NCI-H1092 (cell line): Measurements from ENCODE around the gene MTHFD1L.
"Not testable (repeated sequence)": the region's sequence is repeated elsewhere in the genome, so short reads cannot be mapped to it uniquely, and the experiment has no call there.

ENCODE experiments used
- DNase-seq: peaks from one replicate; lab custom pipeline; 2025; lab: John Stamatoyannopoulos, UW

MTHFD1L gene

DNA sequence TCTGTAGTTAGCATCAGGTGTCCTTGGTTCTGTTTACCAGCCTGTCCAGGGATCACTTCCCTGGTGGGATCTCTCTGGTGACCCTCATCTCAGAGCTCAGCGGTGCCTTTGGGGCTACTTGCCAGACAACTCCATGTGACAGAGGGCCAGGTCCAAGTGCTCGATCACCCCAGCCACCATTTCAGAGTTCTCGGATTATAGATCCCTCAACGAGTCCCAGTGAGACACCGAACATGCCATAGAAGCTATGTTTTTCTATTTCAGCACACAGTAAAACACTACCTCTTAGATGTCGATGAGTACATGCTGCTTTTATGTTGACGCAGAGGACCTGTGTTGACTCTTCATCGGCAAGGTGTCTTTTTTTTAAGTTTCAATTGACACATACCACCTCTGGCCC lies 204.1 kb downstream of the MTHFD1L start:
- no peak for DNase-seq

DNA sequence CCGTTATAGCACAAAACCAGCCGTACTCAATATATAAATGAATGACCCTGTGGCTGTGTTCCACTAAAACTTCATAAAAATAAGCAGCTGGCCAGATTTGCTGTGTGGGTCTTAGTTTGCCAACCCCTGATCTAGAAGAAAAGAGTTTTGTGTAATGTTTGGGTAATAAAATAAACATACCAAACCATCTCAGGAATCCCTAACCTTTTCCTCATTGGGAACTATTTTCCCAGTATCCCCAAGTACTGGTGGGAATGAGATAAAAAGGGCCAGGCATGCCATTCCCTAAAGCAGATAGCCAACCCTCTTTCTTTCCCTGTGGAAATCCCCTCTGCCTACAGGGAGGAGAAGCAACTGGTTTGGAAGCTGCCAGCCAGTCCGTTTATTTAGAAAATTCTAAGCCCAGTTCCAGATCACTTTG lies 205.1 kb downstream of the MTHFD1L start:
- no peak for DNase-seq

DNA sequence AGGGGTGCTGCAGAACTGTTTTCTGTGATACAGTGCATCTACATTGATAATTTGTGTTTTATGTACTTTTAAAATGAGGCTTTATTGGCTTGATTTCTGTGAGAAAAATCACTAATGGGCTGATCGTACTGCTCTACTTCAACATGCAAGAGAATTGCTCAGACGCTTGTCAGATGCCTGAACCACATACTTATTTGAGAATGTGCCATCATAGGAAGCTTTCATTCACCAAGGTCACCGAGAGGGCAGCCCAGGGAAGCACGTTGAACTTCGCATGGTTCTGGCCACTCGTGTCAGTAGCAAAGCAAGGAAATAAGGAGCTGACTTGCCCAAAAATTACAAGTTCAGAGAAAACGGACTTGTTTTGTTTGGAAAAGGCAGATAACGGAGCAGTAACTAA lies 205.8 kb downstream of the MTHFD1L start:
- DNase-seq, result no peak

DNA sequence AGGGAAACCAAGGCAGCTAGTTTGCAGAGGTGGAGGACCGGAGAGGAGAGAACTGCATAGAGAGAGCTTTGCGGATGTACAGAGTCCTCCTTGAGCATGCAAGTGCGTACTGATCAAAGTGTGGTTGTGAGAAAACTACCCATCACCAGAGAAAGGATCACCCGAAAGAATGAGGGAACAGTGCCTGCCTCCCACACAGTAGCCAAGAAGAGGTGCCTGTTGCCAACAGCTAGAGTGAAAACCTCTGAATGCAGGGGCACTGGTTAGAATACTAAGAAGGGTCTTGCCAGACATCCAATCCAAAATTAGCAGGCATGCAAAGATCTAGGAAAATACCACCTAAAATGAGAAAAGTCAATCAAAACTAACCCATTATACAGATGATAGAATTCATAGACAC lies 207.6 kb downstream of the MTHFD1L start:
- no peak for DNase-seq

DNA sequence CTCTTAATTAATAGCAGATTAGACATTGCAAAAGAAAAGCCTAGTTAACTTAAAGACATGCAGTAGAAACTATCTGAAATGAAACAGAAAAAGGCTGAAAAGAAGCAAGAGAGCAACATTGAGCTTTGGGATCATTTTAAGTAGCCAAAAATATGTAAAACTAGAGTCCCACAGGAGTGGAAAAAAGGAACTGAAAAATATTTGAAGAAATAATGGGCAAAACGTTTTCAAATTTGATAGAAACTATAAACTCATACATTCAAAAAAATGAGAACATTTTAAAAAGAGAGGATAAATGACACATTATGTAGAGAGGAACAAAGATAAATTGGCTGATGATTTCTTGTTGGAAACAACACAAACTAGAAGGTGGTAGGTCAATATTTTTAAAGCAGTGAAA lies 208.2 kb downstream of the MTHFD1L start:
- DNase-seq, result no peak

DNA sequence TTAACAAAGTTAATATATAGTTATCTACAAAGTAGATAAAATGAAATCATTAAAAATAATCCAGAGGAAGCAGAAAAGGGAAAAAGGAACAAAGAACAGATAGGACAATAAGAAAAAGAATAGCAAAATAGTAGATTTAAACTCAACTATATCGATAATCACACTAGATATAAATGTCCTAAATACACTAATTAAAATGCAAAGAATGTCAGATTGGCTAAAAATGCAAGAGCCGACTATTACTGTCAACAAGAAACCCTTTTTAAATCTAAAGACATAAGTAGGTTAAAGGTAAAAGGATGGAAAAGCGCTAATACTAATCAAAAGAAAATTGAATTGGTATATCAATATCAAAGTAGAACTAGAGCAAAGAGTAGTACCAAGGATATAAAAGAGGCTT lies 209.5 kb downstream of the MTHFD1L start:
- DNase-seq, result no peak

DNA sequence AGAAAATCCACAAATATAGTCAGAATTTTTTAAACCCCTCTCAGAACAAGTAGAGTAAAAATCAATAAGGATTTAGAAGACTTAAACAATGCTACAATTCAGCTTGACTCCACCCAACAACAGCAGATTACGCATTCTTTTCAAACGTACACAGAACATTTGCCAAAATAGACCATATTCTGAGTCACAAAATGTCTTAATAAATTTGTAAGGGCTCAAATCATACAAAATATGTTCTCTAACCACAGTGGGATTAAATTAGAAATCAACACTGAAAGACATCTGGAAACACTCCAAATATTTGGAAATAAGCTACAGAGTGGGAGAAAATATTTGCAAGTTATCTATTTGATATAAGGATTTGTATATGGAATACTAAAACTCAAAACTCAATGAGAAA lies 210.0 kb downstream of the MTHFD1L start:
- DNase-seq, result no peak

DNA sequence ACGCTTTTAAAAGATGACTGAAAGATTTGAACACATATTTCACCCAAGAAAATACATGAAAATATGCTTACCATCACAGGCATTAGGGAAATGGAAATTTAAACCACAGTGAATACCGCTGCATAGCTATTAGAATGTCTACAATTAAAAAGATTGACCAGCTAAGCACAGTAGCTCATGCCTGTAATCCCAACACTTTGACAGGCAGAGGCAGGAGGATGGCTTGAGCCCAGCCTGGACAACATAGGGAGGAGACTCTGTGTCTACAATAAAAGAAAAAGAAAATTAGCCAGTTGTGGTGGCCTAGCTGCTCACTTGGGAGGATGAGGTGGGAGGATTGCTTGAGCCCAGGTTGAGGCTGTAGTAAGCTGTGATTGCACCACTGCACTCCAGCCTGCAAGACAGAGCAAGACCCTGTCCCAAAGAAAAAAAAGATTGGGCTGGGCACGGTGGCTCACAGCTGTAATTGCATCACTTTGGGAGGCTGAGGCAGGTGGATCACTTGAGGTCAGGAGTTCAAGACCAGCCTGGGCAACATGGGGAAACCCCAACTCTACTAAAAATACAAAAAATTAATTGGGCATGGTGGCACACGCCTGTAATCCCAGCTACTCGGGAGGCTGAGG lies 210.5 kb downstream of the MTHFD1L start:
- DNase-seq, result no peak

DNA sequence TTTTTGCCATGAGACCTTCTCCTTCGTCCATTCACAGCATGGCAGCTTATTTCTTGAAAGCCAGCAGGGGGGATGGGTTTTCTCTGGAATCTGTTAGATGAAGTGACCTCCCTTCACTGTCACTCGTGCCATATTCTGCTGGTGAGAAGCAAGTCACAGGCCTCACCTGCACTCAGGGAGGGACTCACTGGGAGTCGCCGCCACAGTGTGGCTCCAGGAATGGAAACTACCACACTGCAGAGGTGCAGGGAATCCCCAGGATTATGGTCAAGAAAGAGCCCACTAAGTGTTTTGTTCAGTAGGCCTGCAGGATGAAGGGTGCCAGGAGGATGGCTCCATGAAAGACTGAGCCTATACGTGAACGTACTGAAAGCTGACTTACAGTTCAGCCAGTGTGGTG lies 213.2 kb downstream of the MTHFD1L start:
- no peak for DNase-seq

DNA sequence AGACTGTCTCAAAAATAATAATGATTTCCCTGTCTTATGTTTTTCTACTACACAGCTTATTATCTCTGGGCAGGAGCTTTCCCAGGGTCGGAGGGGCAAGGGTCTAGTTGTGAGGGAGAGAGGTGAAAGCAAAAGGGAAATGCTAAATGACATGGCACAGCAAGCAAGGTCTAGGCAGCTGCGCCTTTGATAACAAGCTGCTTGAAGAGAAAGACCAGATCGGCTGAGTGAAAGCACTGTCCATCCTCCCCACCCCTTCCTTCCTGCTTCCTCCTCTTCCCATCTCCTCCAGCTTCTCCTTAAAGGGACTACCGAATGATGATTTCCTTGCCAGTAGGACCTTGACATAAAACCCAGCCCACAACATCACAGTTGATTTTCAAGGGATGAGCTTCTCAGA lies 216.2 kb downstream of the MTHFD1L start:
- no peak for DNase-seq

DNA sequence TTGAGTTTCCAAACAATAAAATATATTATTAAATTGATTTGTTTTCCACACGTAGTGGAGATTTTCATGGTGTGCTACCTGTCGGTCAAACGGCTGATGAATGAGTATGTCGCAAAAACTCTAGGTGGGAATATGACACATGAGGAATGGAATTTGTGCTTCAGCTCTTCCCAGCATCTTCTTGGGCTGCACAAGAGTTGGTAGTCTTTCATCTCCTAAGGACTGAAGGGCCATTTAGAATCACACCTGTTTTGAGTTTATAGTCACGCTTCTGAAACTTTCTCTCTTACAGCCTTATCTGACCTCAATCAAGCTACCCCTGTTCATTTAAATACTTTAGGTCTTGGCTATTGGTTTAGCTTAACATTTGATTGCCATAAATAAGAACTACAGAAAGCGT lies 216.6 kb downstream of the MTHFD1L start:
- no peak for DNase-seq

DNA sequence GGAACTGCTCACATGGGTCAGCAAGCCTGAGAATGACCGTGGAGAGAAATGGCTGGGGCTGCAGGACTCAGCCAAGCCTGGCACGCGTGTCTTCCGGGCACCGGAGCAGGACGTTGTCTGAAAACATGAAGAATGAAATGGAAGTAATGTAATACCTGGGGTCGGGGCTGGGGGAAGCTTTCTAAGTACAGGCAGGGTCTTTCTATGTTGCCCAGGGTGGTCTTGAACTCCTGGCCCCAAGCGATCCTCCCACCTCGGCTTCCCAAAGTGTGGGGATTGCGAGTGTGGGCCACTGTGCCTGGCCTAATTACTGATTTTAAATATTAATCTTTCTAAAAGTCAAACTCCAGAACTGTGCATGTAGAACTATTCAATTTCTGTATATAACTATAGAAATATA lies 218.8 kb downstream of the MTHFD1L start:
- DNase-seq, result no peak

DNA sequence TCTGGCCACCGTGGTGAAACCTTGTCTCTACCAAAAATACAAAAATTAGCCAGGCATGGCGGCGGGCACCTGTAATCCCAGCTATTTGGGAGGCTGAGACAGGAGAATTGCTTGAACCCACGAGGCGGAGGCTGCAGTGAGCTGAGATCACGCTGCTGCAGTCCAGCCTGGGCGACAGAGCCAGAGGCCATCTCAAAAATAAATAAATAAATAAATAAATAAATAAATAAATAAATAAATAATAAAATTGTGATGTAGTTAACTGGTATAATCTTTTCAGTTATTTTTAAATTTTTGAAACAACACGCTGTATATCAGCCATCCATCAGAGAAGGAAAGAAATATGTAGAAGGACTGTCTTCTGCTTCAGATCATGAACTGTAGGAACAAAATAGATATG lies 221.6 kb downstream of the MTHFD1L start:
- not testable (repeated sequence) for DNase-seq

DNA sequence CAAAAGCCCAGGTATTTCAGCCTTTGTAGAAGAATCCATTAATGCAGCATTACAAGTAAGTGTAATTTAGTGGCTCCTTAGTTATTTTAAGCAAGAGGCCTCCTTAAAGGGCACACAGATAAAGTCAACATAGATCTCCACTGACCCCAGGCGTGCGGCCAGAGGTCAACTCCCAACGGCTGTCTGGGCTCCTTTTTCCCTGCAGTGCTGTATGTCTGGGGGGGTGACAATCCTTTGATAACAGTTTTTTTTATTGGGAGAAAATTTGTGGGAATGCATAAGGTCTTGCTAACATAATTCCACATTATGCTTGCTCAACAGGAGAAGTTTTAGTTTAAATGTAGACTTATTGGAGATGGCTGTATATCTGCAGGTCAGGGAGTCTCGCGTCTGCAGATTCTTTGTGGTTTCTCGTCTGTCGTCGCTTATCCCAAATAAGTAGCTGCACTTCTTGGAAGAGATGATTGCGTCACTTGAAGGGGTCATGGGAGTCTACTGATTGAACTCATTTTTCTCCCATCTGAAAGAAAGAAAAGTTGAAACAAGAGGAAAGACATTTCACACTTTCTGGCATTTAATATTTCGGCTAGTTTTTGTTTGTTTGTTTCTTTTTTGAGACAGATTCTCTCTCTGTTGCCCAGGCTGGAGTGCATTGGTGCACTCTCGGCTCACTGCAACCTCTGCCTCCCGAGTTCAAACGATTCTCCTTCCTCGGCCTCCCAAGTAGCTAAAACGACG lies 222.5 kb downstream of the MTHFD1L start:
- no peak for DNase-seq

DNA sequence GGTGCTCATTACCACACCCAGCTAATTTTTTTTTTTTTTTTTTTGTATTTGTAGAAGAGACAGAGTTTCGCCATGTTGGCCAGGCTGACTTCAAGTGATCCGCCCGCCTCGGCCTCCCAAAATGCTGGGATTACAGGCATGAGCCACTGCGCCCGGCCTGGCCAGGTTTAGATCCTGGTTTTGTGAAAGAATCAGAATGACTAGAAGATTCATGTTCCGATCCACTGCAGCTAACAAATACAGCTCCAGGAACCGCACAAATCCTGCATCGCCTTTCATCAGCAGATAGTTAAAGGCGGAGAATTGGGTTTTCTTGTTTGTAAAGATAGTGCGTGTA lies 223.1 kb downstream of the MTHFD1L start:
- no peak for DNase-seq

DNA sequence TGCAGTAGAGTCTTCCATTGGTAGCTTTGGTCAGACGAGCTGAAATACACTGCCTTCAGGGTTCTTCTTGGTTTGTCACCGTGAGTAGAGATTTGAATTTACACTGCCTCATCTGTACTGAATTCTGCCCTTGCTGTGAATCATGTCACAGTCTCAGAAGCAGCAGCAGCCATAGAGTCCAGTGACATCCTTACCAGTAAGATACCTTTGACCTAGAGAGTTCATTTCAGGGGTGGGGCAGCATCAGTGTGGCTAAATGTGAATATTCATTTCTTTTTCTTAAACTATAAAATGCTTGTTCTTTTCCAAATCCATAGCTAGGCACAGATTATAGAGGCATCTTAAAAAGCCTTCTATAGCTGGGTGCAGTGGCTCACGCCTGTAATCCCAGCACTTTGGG lies 223.5 kb downstream of the MTHFD1L start:
- DNase-seq, result no peak

DNA sequence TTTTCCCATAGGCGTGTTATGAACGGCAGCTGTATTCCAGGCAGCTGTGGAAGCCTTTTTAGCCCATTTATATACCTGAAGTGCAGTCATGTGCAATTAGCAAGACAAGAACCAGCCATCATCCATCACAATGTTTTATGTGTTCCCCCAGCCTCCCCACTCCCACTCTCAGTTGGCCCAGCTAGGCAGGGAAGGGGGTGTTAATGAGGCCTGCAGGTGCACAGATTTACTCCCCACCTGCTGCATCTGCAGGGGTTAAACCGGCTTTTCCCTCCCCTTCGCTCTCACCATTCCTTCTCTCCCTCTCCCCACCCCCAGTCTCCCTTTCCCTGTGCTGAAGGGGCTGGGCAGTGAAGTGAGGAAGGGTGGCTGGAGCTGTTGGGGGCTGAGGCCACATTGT lies 224.5 kb downstream of the MTHFD1L start:
- no peak for DNase-seq

DNA sequence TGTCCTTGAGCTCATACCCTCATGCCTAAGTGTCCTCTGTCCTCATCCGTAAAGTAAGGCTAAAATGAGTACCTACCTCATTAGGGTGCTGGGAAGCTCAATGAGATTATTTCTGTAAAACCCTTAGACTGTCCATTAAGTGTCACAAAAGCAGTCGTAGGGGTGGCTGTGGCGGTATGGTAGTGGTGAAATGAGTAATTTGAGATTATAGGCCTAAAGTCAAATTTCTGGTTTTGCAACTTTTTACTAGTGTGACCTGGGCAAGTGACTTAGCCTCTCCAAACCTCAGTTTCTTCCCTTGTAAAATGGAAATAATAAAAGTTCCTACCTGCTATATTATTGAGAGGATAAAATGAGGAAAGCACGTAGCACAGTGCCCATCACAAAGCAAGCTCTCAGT lies 226.1 kb downstream of the MTHFD1L start:
- DNase-seq, result no peak

DNA sequence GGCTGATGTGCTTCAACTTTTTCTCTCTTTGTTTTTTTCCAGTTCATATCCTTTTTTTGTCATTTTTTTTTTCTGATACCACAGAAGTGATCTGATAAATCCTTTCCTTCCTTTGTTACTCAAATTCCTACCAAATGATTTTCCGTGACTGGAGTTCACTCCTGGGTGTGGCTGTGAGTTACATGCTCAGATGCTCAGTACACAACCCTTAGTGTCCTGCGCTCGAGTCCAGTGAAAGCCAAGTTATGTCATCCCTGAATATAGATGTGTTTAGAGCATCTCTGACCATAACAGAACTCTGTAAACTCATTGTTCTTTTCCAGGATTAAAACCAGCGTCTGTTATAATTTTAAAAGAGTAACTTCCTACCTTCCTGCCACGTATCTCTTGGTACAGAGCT lies 227.1 kb downstream of the MTHFD1L start:
- DNase-seq, result no peak

DNA sequence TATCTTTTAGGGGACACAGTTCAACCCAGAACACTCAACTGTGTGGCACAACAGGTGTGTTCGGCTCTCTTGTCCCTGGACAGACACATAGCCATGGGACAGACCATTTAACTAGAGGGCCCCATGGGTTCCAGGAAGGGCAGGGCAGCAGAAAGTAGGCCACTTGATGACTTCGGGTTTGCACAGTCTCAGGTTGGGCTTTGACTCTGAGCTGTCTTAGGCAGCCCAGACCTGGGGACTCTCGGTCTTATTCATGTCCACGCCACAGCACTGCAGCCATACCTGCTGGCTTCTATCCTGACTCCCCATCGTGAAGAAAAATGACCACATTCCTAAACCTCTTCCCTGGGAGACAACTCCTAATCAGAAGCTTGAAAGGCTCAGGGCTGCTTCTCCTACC lies 228.2 kb downstream of the MTHFD1L start:
- DNase-seq, result no peak

DNA sequence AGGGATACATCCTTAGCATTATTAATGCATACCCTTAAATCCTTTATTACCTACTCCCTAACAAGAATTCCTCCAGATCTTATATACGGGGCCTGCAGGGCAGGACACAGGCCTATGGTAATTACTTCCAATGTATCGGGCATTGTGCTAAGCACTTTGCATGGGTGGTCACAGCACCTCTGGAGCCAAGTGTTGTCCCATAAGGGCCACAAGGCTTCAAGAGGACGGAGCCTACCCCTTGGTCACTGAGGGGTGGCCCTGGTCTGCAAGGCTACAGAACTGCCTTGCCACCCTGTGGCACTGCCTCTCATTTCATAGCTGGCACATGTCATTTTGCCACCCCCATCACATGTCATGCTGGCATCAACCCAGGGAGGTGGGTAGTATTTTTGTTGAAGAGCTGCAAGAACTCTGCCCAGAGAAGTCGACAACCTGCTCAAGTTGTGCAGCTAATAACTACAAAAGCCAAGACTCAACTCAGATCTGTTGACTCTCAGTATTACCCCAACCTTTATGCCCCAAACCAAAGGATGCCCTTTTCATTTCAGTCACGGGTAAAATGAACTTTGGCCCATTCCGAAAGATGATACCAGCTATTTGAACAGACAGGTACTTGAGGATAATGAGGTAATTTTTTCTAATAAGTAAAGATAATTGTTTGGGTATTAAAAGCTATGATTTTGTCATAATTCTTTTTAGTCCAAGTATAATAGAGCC lies 230.2 kb downstream of the MTHFD1L start:
- DNase-seq, result no peak

DNA sequence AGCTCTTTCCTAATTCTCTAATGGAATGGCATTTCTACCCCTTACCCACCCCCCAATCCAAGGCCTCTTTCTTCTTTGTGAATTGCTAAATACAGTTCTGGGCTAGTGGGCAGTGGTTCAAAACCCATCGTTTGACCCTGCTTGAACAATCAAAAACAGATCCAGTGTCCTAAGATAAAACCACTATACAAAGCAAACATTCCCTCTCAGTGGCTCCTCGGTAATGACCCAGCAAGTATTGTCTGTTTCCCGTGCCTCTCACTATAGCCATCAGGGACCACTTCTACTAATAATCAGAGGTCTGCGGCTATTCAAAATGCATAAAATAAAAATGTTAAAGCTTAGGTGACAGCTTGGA lies 230.7 kb downstream of the MTHFD1L start:
- no peak for DNase-seq
